Spleen (tissue), 7 donors: ENCODE results near the gene MUC22.

Source experiments
- POLR2A ChIP-seq, 3 donors: fragments of 450-650 bp; IDR thresholded peaks; one replicate each; pipeline ENCODE4 v1.5.1; 2017; ENCODE audit warnings: antibody characterized with exemption in 3 of 3, mild to moderate bottlenecking in 1 of 3
- TF ChIP-seq, protein P1 (sequence below), 11 experiments: fragments of 200-600 bp in 7 of 11; fragments of 450-650 bp in 4 of 11; sonication (generic) in 4 of 11; IDR thresholded peaks in 8 of 11; conservative IDR thresholded peaks in 3 of 11; 1 replicate in 7 of 11; 2 replicates in 4 of 11; pipeline versions ENCODE4 v1.4.0 to v1.8.0; 2016 to 2021; ENCODE audit warnings: antibody characterized with exemption in 11 of 11, inconsistent platforms in 4 of 11, mild to moderate bottlenecking in 1 of 11
- donor health status: DM: no; HTN: no; CAD: no; lungs with moderate emphysema.
- donor health status: DM: no; HTN: no; CAD: no.
- donor health status: DM: no; HTN: no; CAD: no.

DNA sequence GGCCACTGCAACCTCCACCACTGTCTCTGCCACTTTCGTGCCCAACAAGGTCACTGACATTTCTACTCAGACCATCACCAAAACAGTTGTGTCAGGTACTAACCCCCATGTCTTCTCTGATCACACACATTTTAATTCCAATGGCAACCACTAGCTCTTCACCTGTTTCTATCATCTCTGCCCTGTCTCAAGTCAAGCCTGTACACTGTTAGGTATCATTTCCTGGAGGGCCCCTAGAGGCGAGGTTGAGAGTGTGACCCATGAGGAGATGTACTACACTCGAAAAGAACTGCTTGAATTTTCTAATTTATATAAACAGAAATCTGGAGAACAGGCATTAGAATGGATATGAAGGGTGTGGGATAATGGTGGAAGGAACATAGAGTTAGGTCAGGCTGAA lies 44.1 kb upstream of the MUC22 start:
- no peak for TF ChIP-seq POLR2A (IDR thresholded peaks at IDR 0.05)
- TF ChIP-seq, protein P1, sequence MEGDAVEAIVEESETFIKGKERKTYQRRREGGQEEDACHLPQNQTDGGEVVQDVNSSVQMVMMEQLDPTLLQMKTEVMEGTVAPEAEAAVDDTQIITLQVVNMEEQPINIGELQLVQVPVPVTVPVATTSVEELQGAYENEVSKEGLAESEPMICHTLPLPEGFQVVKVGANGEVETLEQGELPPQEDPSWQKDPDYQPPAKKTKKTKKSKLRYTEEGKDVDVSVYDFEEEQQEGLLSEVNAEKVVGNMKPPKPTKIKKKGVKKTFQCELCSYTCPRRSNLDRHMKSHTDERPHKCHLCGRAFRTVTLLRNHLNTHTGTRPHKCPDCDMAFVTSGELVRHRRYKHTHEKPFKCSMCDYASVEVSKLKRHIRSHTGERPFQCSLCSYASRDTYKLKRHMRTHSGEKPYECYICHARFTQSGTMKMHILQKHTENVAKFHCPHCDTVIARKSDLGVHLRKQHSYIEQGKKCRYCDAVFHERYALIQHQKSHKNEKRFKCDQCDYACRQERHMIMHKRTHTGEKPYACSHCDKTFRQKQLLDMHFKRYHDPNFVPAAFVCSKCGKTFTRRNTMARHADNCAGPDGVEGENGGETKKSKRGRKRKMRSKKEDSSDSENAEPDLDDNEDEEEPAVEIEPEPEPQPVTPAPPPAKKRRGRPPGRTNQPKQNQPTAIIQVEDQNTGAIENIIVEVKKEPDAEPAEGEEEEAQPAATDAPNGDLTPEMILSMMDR (IDR thresholded peaks at IDR 0.05 in 8 of 11, conservative IDR thresholded peaks at IDR 0.05 in 3 of 11): no peak
